Osteocyte (in vitro differentiated cells): ENCODE measurements around the gene AREL1. TPM values are rescaled to one million over a fixed set of nuclear protein-coding genes. Genes with fewer than 3 reads are reported as not detected.

Experiments used
- DNase-seq: peaks from one replicate; pipeline ENCODE4 v3.0.0; 2021; ENCODE audit warnings: mixed read lengths; ENCODE audit not compliant: unreplicated experiment; ENCODE audit errors: extremely low spot score
- H3K27ac Mint-ChIP-seq: one replicate; pipeline ENCODE4 v1.8.0; 2021; ENCODE audit warnings: mild to moderate bottlenecking, mixed read lengths; ENCODE audit not compliant: unreplicated experiment
- H3K27me3 Mint-ChIP-seq: one replicate; pipeline ENCODE4 v1.8.0; 2021; ENCODE audit warnings: mixed read lengths; ENCODE audit not compliant: unreplicated experiment
- H3K36me3 Mint-ChIP-seq: one replicate; pipeline ENCODE4 v1.8.0; 2021; ENCODE audit warnings: mixed read lengths; ENCODE audit not compliant: unreplicated experiment
- H3K4me1 Mint-ChIP-seq: one replicate; pipeline ENCODE4 v1.8.0; 2021; ENCODE audit warnings: mixed read lengths; ENCODE audit not compliant: unreplicated experiment
- H3K4me3 Mint-ChIP-seq: one replicate; pipeline ENCODE4 v1.8.0; 2021; ENCODE audit warnings: mild to moderate bottlenecking, moderate library complexity, mixed read lengths; ENCODE audit not compliant: unreplicated experiment
- H3K9me3 Mint-ChIP-seq: one replicate; pipeline ENCODE4 v1.8.0; 2021; ENCODE audit warnings: mixed read lengths; ENCODE audit not compliant: unreplicated experiment
- CTCF ChIP-seq: fragments of 200-600 bp; sonication (generic); IDR thresholded peaks from 2 replicates; pipeline ENCODE4 v1.5.0; 2021; ENCODE audit warnings: antibody characterized with exemption, mild to moderate bottlenecking, moderate library complexity
- total RNA-seq: library from RNA; stranded (reverse); gene quantifications from 2 replicates; pipeline ENCODE4 v1.2.1, GENCODE V29; 2021

Gene AREL1
- total RNA-seq, 1 donor from 2014 or later = 45.6 TPM

GRCh38 chr14:74698465-74698864, 14.4 kb downstream of the AREL1 start:
- TF ChIP-seq CTCF = no peak

GRCh38 chr14:74697976-74698375, 14.9 kb downstream of the AREL1 start:
- H3K4me3 Mint-ChIP-seq = no peak overlapping the region
- peaks cover 2% of the 10 kb centered on the region for H3K4me1 Mint-ChIP-seq
- DNase-seq = no peak
- H3K9me3 Mint-ChIP-seq = no peaks in the 10 kb centered on the region
- peaks cover 15% of the 10 kb centered on the region for H3K36me3 Mint-ChIP-seq
- H3K27me3 Mint-ChIP-seq = no peaks in the 10 kb centered on the region
- no peak for TF ChIP-seq CTCF
- no peak overlapping the region for H3K27ac Mint-ChIP-seq

More at GRCh38 chr14:74698465-74698864, 14.4 kb downstream of the AREL1 start:
- Mint-ChIP-seq H3K36me3 (peaks cover 16% of the 10 kb centered on the region), H3K27me3 (no peaks in the 10 kb centered on the region), H3K4me1 (peaks cover 2% of the 10 kb centered on the region), H3K4me3 (no peak overlapping the region), H3K27ac (no peak overlapping the region), H3K9me3 (no peaks in the 10 kb centered on the region)
- DNase-seq = no peak

DNA sequence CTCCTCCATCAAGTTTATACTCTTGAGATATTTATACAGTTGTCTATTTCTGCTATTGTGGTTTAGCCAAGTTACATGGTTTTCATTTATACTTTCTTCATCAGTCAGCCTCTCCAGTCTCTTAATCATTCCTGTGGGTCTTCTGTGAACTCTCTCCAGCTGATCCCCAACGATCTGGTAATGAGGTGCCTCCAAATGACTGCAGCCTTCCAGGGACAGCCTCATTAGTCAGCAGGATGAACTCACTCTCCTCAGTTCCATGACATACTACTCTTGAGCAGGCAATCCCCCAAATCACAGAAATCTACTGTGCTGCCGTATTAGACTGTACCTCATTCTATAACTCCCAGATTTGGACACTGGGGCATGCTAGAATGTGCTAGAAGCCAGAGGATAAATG, 15.3 kb downstream of the AREL1 start:
- no peak overlapping the region for H3K27ac Mint-ChIP-seq
- H3K4me1 Mint-ChIP-seq = peaks cover 2% of the 10 kb centered on the region
- no peak overlapping the region for H3K4me3 Mint-ChIP-seq
- no peaks in the 10 kb centered on the region for H3K27me3 Mint-ChIP-seq
- no peak for DNase-seq
- H3K36me3 Mint-ChIP-seq = peaks cover 10% of the 10 kb centered on the region
- no peaks in the 10 kb centered on the region for H3K9me3 Mint-ChIP-seq
- TF ChIP-seq CTCF = no peak

GRCh38 chr14:74697011-74697410, 15.9 kb downstream of the AREL1 start:
- Mint-ChIP-seq H3K36me3 (peaks cover 10% of the 10 kb centered on the region), H3K9me3 (no peaks in the 10 kb centered on the region), H3K4me1 (peaks cover 2% of the 10 kb centered on the region), H3K27ac (no peak overlapping the region), H3K4me3 (no peak overlapping the region), H3K27me3 (no peaks in the 10 kb centered on the region)
- no peak for TF ChIP-seq CTCF
- no peak for DNase-seq

- H3K4me1 Mint-ChIP-seq = no peaks in the 10 kb centered on the region
- H3K36me3 Mint-ChIP-seq = peaks cover 13% of the 10 kb centered on the region
- no peak overlapping the region for H3K4me3 Mint-ChIP-seq
- H3K27ac Mint-ChIP-seq = no peak overlapping the region
- no peak for DNase-seq
- no peak for TF ChIP-seq CTCF
- H3K27me3 Mint-ChIP-seq = no peaks in the 10 kb centered on the region
- H3K9me3 Mint-ChIP-seq = no peaks in the 10 kb centered on the region
Measured at GRCh38 chr14:74695406-74695805, 17.5 kb downstream of the AREL1 start.
